Stimulated activated naive CD8-positive, alpha-beta T cell treated with anti-CD3 and anti-CD28 coated beads, Interleukin-15, amount 100 ng/mL, for 72 hours (primary cell): ENCODE measurements around the gene SCD5.
A peak's percentile ranks its signal among the peaks of the same experiment; 100 is the strongest.

ENCODE experiments used
- ATAC-seq: fragments of 150-1000 bp; cut with Tn5 transposase; 2 replicates; pipeline ENCODE4 v1.10.0; 2021; ENCODE audit warnings: mild to moderate bottlenecking, moderate library complexity
- DNase-seq, 2 donors: peaks; one replicate each; pipeline ENCODE4 v3.0.0; 2021 to 2022
- H3K27ac Mint-ChIP-seq, 2 donors: one replicate each; pipeline ENCODE4 v1.8.0; 2022; ENCODE audit warnings: mild to moderate bottlenecking in 2 of 2, mixed read lengths in 2 of 2, moderate library complexity in 2 of 2
- H3K27me3 Mint-ChIP-seq: one replicate; pipeline ENCODE4 v1.8.0; 2022; ENCODE audit warnings: mixed read lengths
- H3K4me1 Mint-ChIP-seq: one replicate; pipeline ENCODE4 v1.8.0; 2022; ENCODE audit warnings: mild to moderate bottlenecking, mixed read lengths
- H3K4me3 Mint-ChIP-seq, 2 donors: one replicate each; pipeline ENCODE4 v1.8.0; 2022; ENCODE audit warnings: mild to moderate bottlenecking in 2 of 2, mixed read lengths in 2 of 2, moderate library complexity in 1 of 2
- H3K9me3 Mint-ChIP-seq, 2 donors: one replicate each; pipeline ENCODE4 v1.8.0; 2022; ENCODE audit warnings: mixed read lengths in 2 of 2

Gene SCD5

GRCh38 chr4:82704156-82704555, 94.4 kb downstream of the SCD5 start:
- H3K27ac Mint-ChIP-seq, result no peak overlapping the region

GRCh38 chr4:82698412-82698811, 100.2 kb downstream of the SCD5 start:
- no peak for ATAC-seq
- H3K27ac Mint-ChIP-seq, result peak overlapping the region in 1 of 2 donors; percentile 8
- H3K27me3 Mint-ChIP-seq, result no peaks in the 10 kb centered on the region
- no peak for DNase-seq
- no peaks in the 10 kb centered on the region for H3K4me1 Mint-ChIP-seq
- H3K4me3 Mint-ChIP-seq, result no peak overlapping the region
- H3K9me3 Mint-ChIP-seq, result no peaks in the 10 kb centered on the region

More at GRCh38 chr4:82704156-82704555, 94.4 kb downstream of the SCD5 start:
- Mint-ChIP-seq H3K9me3 (no peaks in the 10 kb centered on the region), H3K27me3 (no peaks in the 10 kb centered on the region), H3K4me1 (no peaks in the 10 kb centered on the region), H3K4me3 (no peak overlapping the region)
- ATAC-seq (no peak), DNase-seq (no peak)

DNA sequence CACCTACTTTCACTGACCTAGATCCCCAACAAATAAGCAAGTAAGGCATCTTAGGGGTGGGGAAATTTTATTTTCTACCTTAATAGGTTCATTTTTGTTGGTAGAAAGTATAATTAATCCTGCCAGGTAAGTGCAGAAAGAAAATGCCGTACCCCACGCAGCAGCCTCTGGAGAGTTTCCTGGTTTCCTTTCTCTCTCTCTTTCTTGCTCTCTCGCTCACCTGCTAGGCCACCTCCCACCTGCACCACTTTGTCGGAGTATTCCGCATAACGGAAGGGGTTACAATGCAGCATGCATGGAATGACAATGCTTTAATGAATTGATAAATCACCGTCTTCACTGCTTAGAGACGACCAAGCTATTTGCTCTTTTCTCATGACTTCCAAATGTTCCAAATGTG, 101.0 kb downstream of the SCD5 start:
- DNase-seq (no peak), ATAC-seq (no peak)
- H3K4me3 Mint-ChIP-seq, result no peak overlapping the region
- no peak overlapping the region for H3K27ac Mint-ChIP-seq
- H3K27me3 Mint-ChIP-seq, result no peaks in the 10 kb centered on the region
- H3K4me1 Mint-ChIP-seq, result no peaks in the 10 kb centered on the region
- H3K9me3 Mint-ChIP-seq, result no peaks in the 10 kb centered on the region

DNA sequence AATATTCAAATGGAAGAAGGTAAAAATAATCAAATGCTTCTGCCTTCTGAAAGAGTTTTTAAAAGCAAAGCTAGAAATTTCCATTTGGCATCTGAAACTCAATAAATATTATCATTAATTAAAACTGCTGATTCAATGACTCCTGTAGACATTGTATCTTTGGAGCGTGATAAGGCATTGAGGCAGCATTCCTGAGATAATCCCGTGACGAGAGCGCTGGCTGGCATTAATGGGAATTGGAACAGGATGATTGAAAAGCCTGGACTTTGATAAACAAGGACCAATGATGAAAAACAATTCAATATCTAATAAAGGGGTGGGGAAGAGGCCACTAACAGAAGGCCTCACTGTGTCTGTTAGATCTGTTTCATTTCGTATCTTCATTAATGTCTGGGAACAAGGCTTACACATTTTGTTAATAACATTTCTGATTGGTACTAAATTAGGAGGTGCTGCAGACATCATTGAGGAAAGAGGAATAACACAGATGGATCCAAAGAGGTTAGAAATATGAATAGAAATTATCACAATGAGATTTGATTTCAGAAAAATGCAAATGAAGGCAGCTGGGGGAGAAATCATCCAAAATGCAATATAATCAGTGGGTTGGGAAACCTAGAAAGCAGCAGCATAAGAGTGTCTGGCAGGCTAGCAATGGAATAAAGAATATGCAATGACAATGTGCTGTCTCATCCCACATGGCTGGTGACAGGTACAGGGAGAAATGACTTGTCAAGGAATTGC, 102.3 kb downstream of the SCD5 start:
- Mint-ChIP-seq H3K27me3 (no peaks in the 10 kb centered on the region), H3K9me3 (no peaks in the 10 kb centered on the region), H3K27ac (no peak overlapping the region), H3K4me1 (no peaks in the 10 kb centered on the region), H3K4me3 (no peak overlapping the region)
- DNase-seq, result no peak
- no peak for ATAC-seq

DNA sequence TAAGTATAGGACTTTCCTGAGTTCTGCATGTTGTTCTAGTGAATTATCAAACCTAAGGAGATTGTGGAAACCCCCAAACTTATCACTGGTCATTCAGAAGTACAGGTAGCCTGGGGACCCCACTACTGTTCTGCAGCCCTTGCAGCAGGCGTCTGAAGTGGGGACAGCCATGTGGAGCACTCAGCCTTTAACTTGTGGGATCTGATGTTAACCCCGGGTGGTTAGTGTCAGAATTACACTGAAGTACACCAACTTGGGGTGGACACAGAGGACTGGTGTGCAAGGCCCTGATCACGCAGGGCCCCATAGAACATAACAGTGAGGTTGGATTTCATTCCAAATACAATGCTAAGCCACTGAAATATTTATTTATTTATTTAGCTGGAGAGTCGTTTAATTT, 103.7 kb downstream of the SCD5 start:
- Mint-ChIP-seq H3K4me3 (no peak overlapping the region), H3K4me1 (no peaks in the 10 kb centered on the region), H3K9me3 (no peaks in the 10 kb centered on the region), H3K27ac (no peak overlapping the region), H3K27me3 (no peaks in the 10 kb centered on the region)
- DNase-seq, result no peak
- ATAC-seq, result no peak

DNA sequence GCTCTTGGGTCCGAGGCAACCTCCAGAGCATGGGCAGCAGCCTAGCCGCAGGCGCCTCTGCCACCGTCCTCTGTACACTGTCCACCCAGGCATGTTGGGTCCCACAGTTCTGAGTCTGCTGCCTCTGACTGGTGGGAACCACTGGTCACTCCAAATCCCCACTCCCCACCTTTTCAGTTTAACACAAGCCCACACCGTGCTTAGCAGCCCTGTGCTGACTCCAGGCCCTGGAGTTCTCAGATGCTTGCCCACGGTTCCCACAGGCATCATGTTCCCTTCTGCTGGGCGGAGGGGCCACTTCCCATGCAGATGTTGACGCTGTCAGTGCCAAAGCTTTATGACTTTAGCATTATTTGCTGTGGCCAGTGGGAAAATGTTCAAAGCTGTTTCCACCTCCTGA, 104.5 kb downstream of the SCD5 start:
- DNase-seq (no peak), ATAC-seq (no peak)
- H3K27ac Mint-ChIP-seq, result no peak overlapping the region
- no peak overlapping the region for H3K4me3 Mint-ChIP-seq
- H3K9me3 Mint-ChIP-seq, result no peaks in the 10 kb centered on the region
- no peaks in the 10 kb centered on the region for H3K4me1 Mint-ChIP-seq
- peaks cover 3% of the 10 kb centered on the region for H3K27me3 Mint-ChIP-seq

- peak; percentile 12 for ATAC-seq
- no peak overlapping the region for H3K4me3 Mint-ChIP-seq
These were observed 106.4 kb downstream of the SCD5 start for GRCh38 chr4:82692101-82692780.

GRCh38 chr4:82691431-82691830, 107.2 kb downstream of the SCD5 start:
- no peak overlapping the region for H3K4me3 Mint-ChIP-seq
- H3K27ac Mint-ChIP-seq, result no peak overlapping the region
- no peaks in the 10 kb centered on the region for H3K4me1 Mint-ChIP-seq
- H3K9me3 Mint-ChIP-seq, result no peaks in the 10 kb centered on the region
- DNase-seq (no peak), ATAC-seq (no peak)
- H3K27me3 Mint-ChIP-seq, result peaks cover 14% of the 10 kb centered on the region

More at GRCh38 chr4:82692101-82692780, 106.4 kb downstream of the SCD5 start:
- H3K9me3 Mint-ChIP-seq, result no peaks in the 10 kb centered on the region
- peaks cover 14% of the 10 kb centered on the region for H3K27me3 Mint-ChIP-seq
- H3K27ac Mint-ChIP-seq, result no peak overlapping the region
- H3K4me1 Mint-ChIP-seq, result no peaks in the 10 kb centered on the region
- DNase-seq, result no peak

DNA sequence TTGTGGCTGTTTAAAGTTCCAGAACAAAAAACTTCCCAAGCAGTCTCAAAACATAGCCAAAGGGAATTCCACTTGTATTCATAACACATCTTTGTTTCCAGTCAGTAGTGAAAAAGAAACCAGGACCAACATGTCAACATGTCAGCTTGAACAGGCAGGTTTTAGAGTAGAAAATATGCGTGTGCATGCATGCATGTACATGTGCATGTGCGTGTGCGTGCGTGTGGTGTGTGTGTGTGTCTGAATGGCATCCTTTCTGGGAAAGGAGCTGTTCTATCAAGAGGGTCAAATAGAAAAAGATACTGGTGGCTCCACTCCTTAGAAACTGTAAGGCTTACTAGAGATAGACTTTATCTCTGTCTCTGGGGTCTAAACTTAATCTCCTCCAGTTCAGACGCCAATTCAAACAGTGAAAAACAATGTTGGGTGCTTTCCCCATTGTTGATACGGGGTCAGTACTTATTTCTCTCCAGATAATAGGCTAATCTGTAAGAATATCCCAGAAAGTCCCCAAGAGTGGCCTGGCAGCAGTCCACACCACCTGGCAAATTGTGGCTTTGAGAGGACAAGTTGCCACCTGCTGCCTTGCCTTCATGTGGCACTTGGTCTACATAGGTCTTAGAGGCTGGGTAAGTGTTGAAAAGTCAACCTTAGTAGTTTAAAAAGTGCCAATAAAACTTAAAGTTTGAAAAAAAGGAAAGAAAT, 110.4 kb downstream of the SCD5 start:
- no peak overlapping the region for H3K27ac Mint-ChIP-seq
- H3K4me1 Mint-ChIP-seq, result no peaks in the 10 kb centered on the region
- H3K9me3 Mint-ChIP-seq, result no peaks in the 10 kb centered on the region
- H3K27me3 Mint-ChIP-seq, result peaks cover 14% of the 10 kb centered on the region
- no peak overlapping the region for H3K4me3 Mint-ChIP-seq
- no peak for DNase-seq
- ATAC-seq, result no peak

GRCh38 chr4:82687531-82687930, 111.1 kb downstream of the SCD5 start:
- H3K4me1 Mint-ChIP-seq, result no peaks in the 10 kb centered on the region
- H3K27ac Mint-ChIP-seq, result no peak overlapping the region
- ATAC-seq (no peak), DNase-seq (no peak)
- peaks cover 18% of the 10 kb centered on the region for H3K27me3 Mint-ChIP-seq
- H3K9me3 Mint-ChIP-seq, result no peaks in the 10 kb centered on the region
- H3K4me3 Mint-ChIP-seq, result no peak overlapping the region

DNA sequence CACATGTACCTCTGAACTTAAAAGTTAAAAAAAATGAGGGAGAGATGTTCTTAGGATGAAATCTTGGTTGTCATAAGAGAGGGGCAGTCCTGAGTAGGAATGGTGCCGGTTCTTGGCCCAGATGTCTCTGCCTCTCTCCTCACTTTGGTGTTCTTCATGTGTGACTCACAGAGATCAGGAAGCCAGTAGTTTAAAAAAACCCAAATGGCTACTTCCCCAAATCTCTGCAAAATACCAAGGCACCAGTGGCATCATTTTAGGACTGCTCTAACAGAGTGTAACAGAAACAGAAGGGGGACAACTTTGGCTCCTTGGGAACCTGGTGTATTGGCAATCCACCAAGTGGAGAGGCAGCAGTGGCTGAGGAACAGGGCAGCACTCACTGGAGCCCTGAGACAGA, 116.8 kb downstream of the SCD5 start:
- ATAC-seq (no peak), DNase-seq (no peak)
- no peaks in the 10 kb centered on the region for H3K9me3 Mint-ChIP-seq
- no peaks in the 10 kb centered on the region for H3K4me1 Mint-ChIP-seq
- H3K4me3 Mint-ChIP-seq, result no peak overlapping the region
- H3K27me3 Mint-ChIP-seq, result peaks cover 16% of the 10 kb centered on the region
- H3K27ac Mint-ChIP-seq, result no peak overlapping the region

GRCh38 chr4:82680834-82681233, 117.8 kb downstream of the SCD5 start:
- H3K27me3 Mint-ChIP-seq, result peaks cover 16% of the 10 kb centered on the region
- no peak overlapping the region for H3K27ac Mint-ChIP-seq
- no peak for DNase-seq
- no peak overlapping the region for H3K4me3 Mint-ChIP-seq
- no peak for ATAC-seq
- no peaks in the 10 kb centered on the region for H3K4me1 Mint-ChIP-seq
- no peaks in the 10 kb centered on the region for H3K9me3 Mint-ChIP-seq

GRCh38 chr4:82679531-82679930, 119.1 kb downstream of the SCD5 start:
- DNase-seq, result no peak
- H3K4me1 Mint-ChIP-seq, result no peaks in the 10 kb centered on the region
- no peak for ATAC-seq

GRCh38 chr4:82678051-82678450, 120.5 kb downstream of the SCD5 start:
- Mint-ChIP-seq H3K27me3 (peaks cover 16% of the 10 kb centered on the region), H3K9me3 (no peaks in the 10 kb centered on the region), H3K4me3 (no peak overlapping the region), H3K4me1 (no peaks in the 10 kb centered on the region), H3K27ac (no peak overlapping the region)
- ATAC-seq, result no peak
- DNase-seq, result no peak

More at GRCh38 chr4:82679531-82679930, 119.1 kb downstream of the SCD5 start:
- no peak overlapping the region for H3K4me3 Mint-ChIP-seq
- H3K27ac Mint-ChIP-seq, result no peak overlapping the region
- peaks cover 16% of the 10 kb centered on the region for H3K27me3 Mint-ChIP-seq
- no peaks in the 10 kb centered on the region for H3K9me3 Mint-ChIP-seq

- peaks cover 9% of the 10 kb centered on the region for H3K27me3 Mint-ChIP-seq
- H3K4me1 Mint-ChIP-seq, result no peaks in the 10 kb centered on the region
- H3K4me3 Mint-ChIP-seq, result no peak overlapping the region
- ATAC-seq (no peak), DNase-seq (no peak)
- no peaks in the 10 kb centered on the region for H3K9me3 Mint-ChIP-seq
- no peak overlapping the region for H3K27ac Mint-ChIP-seq
These were observed 121.3 kb downstream of the SCD5 start for GRCh38 chr4:82677327-82677726.
